Fibroblast of skin of back (primary cell): ENCODE data around the gene PDE6B.

Experiments
- DNase-seq: peaks from one replicate; pipeline ENCODE4 v3.0.0-alpha.2; 2013

The PDE6B gene

DNA sequence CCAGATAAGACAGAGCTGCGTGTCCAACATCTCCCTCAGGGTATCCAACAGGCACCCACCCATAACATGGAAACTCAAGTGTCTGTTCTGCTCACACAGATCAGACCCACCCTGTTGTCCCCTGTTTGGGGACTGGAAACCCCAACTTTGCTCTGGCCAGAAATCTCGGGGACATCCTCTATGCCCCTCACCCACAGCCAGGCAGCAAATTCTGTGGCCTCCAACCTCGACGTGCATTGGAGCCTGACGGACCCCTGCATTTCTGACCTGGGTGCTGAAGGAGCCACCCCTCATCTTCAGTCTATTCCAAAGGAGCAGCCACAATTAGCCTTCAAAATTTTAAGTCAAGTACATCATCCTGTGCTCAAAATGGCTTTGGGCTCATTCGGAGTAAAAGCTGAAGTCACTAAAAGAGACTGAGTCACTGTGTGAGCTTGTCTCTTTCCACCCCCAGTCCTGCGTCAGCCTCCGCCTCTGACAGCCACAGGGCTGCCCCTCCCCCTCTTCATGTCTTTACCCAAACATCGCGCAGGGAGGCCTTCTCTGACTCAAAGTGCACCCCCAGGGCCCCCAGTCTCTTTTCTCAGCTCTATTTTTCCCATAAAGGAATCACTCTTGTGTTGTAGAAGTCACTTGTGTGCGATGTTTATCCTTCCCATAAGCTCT is 24.4 kb upstream of the PDE6B start:
- DNase-seq: no peak

DNA sequence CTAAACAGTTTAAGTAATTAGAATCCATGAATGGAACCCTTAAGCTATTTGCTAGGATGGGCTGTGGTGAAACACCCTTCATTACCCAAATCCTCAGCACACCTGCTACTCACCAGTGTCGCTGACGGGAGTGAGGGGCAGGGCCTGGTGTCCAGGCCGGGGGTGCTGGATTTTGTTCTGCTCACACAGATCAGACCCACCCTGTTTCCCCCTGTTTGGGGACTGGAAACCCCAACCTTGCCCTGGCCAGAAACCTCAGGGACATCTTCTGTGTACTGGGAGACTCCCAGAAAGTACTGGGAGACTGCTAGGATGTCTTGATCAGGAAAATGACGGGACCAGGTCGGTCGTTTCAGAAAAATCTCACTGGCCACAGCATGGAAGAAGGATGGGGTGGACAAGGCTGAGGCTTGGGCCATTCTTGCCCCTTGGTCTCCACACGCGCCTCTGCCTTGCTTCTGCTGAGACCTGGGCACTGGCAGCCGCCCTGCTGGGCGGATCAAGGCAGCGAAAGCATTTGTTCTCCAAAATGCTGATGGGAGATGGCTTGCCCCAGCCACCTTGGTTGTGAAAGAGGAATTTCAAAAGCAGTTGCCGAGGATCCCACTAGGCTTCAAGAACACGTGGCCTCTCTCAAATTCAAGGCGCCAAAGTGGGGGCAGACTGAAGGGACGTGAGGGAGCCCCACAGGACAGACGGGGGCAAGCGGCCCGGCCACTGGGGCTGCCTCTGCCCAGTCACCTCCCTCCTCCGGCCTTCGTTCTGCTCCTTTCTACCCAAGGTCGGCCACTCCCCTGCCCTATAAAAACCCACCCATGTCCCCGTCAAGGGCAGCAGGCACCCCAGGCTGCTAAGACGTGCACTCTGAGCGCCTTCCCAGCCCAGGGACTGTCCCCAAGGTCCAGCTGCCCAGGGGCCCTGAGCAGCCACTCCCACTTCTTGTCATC is 23.5 kb upstream of the PDE6B start:
- DNase-seq: no peak

GRCh38 chr4:602559-602942 is 22.8 kb upstream of the PDE6B start:
- no peak for DNase-seq

DNA sequence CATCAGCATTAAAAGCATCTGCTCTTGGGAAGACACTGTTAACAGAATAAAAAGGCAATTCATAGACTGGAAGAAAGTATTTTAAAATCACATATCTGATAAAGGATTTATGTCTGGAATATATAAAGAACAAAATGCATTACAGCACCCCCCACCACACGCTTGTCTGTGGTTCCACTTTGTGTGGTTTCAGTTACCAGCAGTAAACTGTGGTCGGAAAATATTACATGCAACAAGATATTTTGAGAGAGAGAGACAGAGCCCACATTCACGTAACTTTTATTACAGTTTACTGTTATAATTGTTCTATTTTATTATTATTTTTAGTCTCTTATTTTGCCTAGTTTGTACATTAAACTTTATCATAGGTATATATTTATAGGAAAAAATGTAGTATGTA is 21.2 kb upstream of the PDE6B start:
- DNase-seq: no peak

DNA sequence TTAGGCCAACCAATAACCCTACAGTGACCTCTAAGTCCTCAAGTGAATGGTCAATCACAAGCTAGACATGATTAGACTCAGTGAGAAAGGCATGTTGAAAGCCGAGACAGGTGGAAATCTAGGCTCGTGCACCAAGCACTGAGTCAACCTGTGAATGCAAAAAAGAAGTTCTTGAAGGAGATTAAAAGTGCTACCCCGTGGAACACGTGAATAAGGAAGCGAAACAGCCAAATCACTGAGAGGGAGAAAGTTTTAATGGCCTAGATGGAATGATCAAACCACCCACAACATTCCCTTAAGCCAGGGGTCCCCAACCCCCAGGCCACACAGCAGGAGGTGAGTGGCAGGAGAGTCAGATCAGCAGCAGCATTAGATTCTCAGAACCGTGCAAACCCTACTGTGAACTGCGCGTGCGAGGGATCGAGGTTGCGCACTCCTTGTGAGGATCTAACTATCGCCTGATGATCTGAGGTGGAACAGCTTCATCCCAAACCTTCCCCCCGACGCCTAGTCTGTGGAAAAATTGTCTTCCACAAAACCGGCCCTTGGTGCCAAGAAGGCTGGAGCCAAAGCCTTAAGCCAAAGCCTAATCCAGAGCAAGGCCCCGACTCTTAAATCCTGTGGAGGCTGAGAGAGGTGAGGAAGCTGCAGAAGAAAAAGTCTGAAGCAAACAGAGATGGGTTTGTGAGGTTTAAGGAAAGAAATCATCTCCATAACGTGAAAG is 19.5 kb upstream of the PDE6B start:
- no peak for DNase-seq

GRCh38 chr4:608236-608635 is 17.1 kb upstream of the PDE6B start:
- DNase-seq: no peak

DNA sequence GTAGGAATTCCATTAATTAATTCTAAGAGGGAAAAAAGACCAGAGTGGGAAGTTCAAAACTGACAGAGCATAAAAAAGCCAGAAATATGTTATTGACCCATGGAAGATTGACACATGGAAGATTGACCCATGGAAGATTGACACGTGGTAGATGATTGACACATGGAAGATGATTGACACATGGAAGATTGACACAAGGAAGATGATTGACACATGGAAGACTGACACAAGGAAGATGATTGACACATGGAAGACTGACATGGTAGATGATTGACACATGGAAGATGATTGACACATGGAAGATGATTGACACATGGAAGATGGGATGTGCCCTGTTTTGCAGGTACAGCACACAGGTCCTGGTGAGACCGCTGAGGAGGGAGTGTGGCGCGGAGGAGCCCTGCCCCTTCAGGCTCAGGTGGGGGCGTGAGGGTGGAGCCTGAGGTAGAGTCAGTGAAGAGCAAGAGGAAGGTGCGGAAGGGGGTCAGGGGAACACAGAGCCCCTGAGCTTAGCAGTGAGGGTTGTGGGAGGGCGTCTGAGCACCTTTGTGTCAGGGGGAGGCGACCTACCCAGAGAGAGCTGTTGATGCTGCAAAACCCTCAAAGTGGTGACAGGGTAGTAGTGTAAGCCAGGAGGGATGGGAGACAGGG is 15.8 kb upstream of the PDE6B start:
- no peak for DNase-seq

DNA sequence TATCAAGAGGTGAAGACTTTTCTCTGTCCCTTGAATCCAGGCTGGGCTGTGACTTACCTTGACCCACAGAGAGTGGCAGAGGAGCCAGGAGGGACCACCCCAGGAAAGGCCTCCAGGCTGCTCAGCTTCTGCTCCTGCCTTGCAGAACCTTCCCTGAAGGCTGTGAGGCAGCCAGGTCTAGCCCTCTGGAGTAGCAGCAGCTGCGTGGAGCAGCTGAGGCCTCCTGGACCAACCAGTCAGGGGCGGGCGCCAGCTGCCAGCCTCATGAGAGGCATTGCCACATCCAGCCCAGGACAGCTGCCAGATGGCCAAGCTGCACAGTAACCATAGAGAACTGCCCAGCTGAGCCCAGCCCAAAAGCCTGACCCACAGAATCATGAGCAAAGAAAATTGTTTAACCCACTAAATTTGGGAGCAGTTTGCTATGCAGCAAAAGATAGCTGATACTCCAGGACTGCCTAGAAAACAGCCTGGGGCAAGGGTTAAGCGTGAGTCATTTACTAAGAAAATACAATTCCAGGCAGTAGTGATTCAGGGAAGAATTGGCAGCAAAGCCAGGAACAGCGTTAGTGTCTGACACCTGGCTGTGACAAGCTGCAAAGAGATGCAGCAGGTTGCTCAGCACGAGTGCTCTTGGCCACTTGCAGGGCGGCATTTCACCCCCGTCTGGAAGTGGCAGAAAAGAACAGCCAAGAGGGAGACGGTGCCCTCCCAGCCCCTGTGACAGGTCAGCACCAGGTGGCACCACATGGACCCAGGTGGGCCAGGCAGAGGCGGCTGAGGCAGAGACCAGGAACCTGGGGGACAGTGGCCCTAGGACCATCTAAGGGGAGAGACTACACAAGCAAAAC is 14.7 kb upstream of the PDE6B start:
- DNase-seq: no peak

DNA sequence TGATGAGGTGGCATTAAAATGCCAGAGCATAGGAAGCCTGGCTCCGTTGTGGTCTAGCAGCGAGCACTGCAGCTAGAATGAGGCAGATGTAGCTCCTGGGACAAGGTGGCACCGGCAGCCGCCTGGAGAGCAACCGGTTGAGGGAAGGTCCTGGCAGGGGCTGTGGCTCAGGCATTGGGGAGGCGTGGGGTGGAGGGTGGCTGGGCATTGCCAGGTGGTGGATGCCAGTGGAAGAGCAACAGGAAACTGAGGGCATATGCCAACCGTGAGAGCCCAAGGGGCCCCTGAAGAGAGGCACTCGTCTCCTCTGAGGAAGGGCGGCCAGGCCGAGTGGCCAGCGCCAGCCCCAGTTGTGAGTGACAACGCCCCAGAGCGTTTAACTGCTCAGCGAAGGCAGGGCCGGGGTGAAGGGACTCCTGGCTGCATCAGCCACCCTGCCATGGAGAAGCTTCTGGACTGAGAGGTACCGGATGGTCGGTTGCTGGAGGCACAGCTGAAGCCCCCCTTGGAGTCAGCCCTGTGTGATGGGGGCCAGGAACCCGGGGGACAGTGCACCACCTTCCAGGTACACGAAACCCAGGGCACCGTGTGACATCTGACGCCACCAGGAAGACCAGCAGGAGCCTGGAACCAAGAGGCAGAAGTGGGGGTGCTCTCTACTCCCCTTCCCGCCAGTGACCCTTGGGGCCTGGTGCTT is 13.2 kb upstream of the PDE6B start:
- no peak for DNase-seq

GRCh38 chr4:612749-613125 is 12.6 kb upstream of the PDE6B start:
- no peak for DNase-seq

- DNase-seq: no peak
These were observed 12.2 kb upstream of the PDE6B start for GRCh38 chr4:613126-613525.

- no peak for DNase-seq
These were observed 9.3 kb upstream of the PDE6B start for GRCh38 chr4:616091-616490.

- DNase-seq: no peak
These were observed 8.3 kb upstream of the PDE6B start for GRCh38 chr4:616911-617643.

DNA sequence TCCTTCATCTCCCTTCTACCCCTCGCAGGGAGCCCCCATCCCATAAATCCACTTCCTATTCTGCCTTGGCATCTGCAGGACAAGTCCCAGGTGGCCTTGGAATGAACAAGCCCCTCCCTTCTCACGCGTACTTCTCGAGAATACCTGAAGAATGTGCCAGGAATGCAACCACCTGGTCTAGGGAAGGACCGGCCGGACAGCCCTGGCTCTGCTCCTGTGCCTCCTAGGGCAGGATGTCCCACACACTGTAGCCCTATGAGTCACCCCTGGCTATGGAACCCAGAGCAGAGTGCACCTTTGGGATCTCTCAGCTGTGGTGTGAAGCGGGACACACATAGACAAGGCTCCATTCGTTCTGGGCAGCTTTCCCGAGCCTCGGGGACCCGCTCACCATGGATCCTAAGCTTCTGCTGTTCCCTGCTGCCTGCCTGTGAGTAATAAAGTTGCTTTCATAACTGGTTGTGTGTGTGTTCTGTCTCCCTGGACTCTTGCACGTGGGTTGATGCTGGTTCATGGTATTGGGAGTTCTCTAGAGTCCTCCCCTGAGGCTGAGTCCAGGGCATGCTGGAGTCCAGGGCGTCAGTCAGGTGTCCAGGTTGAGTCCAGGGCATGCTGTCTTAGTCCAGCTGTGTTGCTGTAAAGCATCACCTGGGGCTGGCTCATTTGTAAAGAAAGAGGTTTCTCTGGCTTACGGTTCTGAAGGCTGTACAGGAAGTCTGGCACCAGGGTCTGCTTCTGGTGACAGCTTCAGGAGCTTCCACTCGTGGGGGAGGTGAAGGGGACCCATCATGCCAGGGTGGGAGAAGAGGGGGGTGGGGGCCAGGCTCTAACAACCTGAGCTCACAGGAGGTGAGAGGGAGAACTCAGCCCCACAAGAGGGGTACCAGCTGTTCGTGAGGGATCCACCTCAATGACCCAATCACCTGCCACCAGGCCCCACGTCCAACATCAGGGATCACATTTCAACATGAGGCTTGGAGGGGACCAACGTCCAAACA is 7.4 kb upstream of the PDE6B start:
- no peak for DNase-seq

DNA sequence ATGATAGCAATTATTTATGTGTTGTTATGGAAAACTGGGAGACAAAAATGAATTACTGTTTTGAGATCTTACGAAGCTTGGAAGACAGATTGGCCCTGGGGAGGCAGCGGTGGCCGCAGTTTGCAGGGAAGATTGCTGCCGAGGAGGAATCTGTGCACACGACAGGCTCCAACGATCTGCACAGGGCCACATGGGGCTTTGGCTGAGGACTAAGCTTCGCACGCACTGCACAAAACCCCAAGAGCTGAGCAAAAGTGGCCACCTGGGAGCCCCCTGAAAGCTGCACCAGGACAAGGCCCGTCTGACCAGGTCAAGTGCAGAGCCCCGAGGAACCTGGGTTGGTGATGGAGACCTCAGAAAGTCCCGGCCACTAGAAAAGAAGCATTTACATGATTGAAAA is 5.2 kb upstream of the PDE6B start:
- no peak for DNase-seq

DNA sequence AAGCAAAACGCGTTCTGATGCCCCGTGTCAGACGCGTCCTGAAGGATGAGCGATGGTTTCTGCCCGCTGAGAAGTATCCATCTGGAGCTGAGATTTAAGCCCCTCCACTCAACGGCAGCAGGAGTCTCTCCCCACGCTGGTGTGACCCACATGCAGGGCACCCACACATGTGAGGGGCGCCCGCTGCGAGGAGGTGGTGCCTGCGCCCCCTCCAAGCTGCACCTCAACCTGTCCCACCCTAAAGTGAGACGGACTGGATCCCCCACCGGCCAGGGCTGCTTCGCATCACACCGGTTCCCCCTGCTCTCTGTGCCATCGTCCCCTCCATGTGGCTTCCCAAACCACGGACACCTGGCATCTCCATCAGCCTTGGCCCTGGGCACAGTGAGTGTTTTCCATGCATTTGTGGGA is 4.5 kb upstream of the PDE6B start:
- no peak for DNase-seq

GRCh38 chr4:621296-622070 is 3.9 kb upstream of the PDE6B start:
- no peak for DNase-seq
